Measurements from ENCODE around the gene CNTN4.

CNTN4 gene

GRCh38 chr3:2872884-2873283 lies 774.2 kb downstream of the CNTN4 start:
- H3K27me3 ChIP-seq (replicated peaks): no peaks in the 10 kb centered on the region
- no peak for DNase-seq
- H3K36me3 ChIP-seq (replicated peaks): no peaks in the 10 kb centered on the region
- no peak overlapping the region for H3K27ac ChIP-seq
- no peak for TF ChIP-seq CTCF (IDR thresholded peaks at IDR 0.05; ENCODE audit: low read depth, low read length, missing control alignments)
- H3K4me3 ChIP-seq (ENCODE audit: low read depth, low read length): no peak overlapping the region
- in situ Hi-C loops (cut with HindIII; ENCODE audit: low pct_ligation_motif_present, low sequenced_read_pairs): no loop called here

- no peak overlapping the region for H3K27ac ChIP-seq
- H3K36me3 ChIP-seq (replicated peaks): no peaks in the 10 kb centered on the region
- DNase-seq: no peak
- in situ Hi-C loops (cut with HindIII; ENCODE audit: low pct_ligation_motif_present, low sequenced_read_pairs): no loop called here
- TF ChIP-seq CTCF (IDR thresholded peaks at IDR 0.05; ENCODE audit: low read depth, low read length, missing control alignments): no peak
- no peaks in the 10 kb centered on the region for H3K27me3 ChIP-seq (replicated peaks)
- H3K4me3 ChIP-seq (ENCODE audit: low read depth, low read length): no peak overlapping the region
Observed at GRCh38 chr3:2873986-2874385, 775.3 kb downstream of the CNTN4 start.

GRCh38 chr3:2875699-2876098 lies 777.0 kb downstream of the CNTN4 start:
- Histone ChIP-seq H3K4me3 (ENCODE audit: low read depth, low read length) (no peak overlapping the region), H3K27me3 (replicated peaks) (no peaks in the 10 kb centered on the region), H3K27ac (no peak overlapping the region), H3K36me3 (replicated peaks) (no peaks in the 10 kb centered on the region)
- in situ Hi-C loops (cut with HindIII; ENCODE audit: low pct_ligation_motif_present, low sequenced_read_pairs): no loop called here
- DNase-seq: no peak
- no peak for TF ChIP-seq CTCF (IDR thresholded peaks at IDR 0.05; ENCODE audit: low read depth, low read length, missing control alignments)

- DNase-seq: no peak
- no peaks in the 10 kb centered on the region for H3K27me3 ChIP-seq (replicated peaks)
- no peak for TF ChIP-seq CTCF (IDR thresholded peaks at IDR 0.05; ENCODE audit: low read depth, low read length, missing control alignments)
- H3K36me3 ChIP-seq (replicated peaks): no peaks in the 10 kb centered on the region
- H3K27ac ChIP-seq: no peak overlapping the region
- in situ Hi-C loops (cut with HindIII; ENCODE audit: low pct_ligation_motif_present, low sequenced_read_pairs): no loop called here
- no peak overlapping the region for H3K4me3 ChIP-seq (ENCODE audit: low read depth, low read length)
Observed at GRCh38 chr3:2876362-2876761, 777.7 kb downstream of the CNTN4 start.

- no peak for DNase-seq
- in situ Hi-C loops (cut with HindIII; ENCODE audit: low pct_ligation_motif_present, low sequenced_read_pairs): no loop called here
- Histone ChIP-seq H3K36me3 (replicated peaks) (no peaks in the 10 kb centered on the region), H3K27ac (no peak overlapping the region), H3K4me3 (ENCODE audit: low read depth, low read length) (no peak overlapping the region), H3K27me3 (replicated peaks) (no peaks in the 10 kb centered on the region)
- TF ChIP-seq CTCF (IDR thresholded peaks at IDR 0.05; ENCODE audit: low read depth, low read length, missing control alignments): no peak
Observed at GRCh38 chr3:2879023-2879422, 780.4 kb downstream of the CNTN4 start.

- DNase-seq: no peak
- no peak for TF ChIP-seq CTCF (IDR thresholded peaks at IDR 0.05; ENCODE audit: low read depth, low read length, missing control alignments)
- no peaks in the 10 kb centered on the region for H3K36me3 ChIP-seq (replicated peaks)
- H3K27me3 ChIP-seq (replicated peaks): no peaks in the 10 kb centered on the region
- H3K4me3 ChIP-seq (ENCODE audit: low read depth, low read length): no peak overlapping the region
- H3K27ac ChIP-seq: no peak overlapping the region
- in situ Hi-C loops (cut with HindIII; ENCODE audit: low pct_ligation_motif_present, low sequenced_read_pairs): no loop called here
Observed at GRCh38 chr3:2879587-2879986, 780.9 kb downstream of the CNTN4 start.

Measured in brain microvascular endothelial cell (primary cell).